SK-N-SH treated with all-trans-retinoic acid at 6 μM for 48 hours (cell line): ENCODE results near the gene NCAN.

ENCODE experiments used
- BACH2 ChIP-seq: fragments of 250-450 bp; sonication (Bioruptor Pico); IDR thresholded peaks from 2 replicates; pipeline ENCODE4 v1.9.0; 2021; ENCODE audit warnings: mild to moderate bottlenecking, borderline replicate concordance
- CREB5 ChIP-seq: fragments of 250-450 bp; sonication (Bioruptor Pico); IDR thresholded peaks from 2 replicates; pipeline ENCODE4 v1.5.1; 2020; ENCODE audit warnings: low read depth, mild to moderate bottlenecking, moderate library complexity
- ISL1 ChIP-seq: fragments of 250-450 bp; sonication (Bioruptor Pico); IDR thresholded peaks from 2 replicates; pipeline ENCODE4 v2.1.2; 2022; ENCODE audit warnings: mild to moderate bottlenecking, moderate library complexity
- PATZ1 ChIP-seq: fragments of 250-450 bp; sonication (Bioruptor Pico); IDR thresholded peaks from 2 replicates; pipeline ENCODE4 v1.8.0; 2020; ENCODE audit warnings: mild to moderate bottlenecking, moderate library complexity, borderline replicate concordance
- PPARA ChIP-seq: fragments of 250-450 bp; sonication (Bioruptor Pico); IDR thresholded peaks from 2 replicates; pipeline ENCODE4 v1.5.0; 2020; ENCODE audit warnings: mild to moderate bottlenecking, borderline replicate concordance
- SNAI2 ChIP-seq: fragments of 250-450 bp; sonication (Bioruptor Pico); IDR thresholded peaks from 2 replicates; pipeline ENCODE4 v1.5.0; 2020; ENCODE audit warnings: mild to moderate bottlenecking, moderate library complexity
- TCF4 ChIP-seq: fragments of 250-450 bp; sonication (Bioruptor Pico); IDR thresholded peaks from 2 replicates; pipeline ENCODE4 v1.8.0; 2021; ENCODE audit warnings: mild to moderate bottlenecking, moderate library complexity, borderline replicate concordance
- TOX ChIP-seq: fragments of 250-450 bp; sonication (Bioruptor Pico); IDR thresholded peaks from 2 replicates; pipeline ENCODE4 v1.8.0; 2021; ENCODE audit warnings: mild to moderate bottlenecking, moderate library complexity, borderline replicate concordance
- ZC3H10 ChIP-seq: fragments of 250-450 bp; sonication (Bioruptor Pico); IDR thresholded peaks from 2 replicates; pipeline ENCODE4 v1.5.1; 2021; ENCODE audit warnings: mild to moderate bottlenecking, moderate library complexity
- ZFP3 ChIP-seq: fragments of 250-450 bp; sonication (Bioruptor Pico); IDR thresholded peaks from 2 replicates; pipeline ENCODE4 v1.5.0; 2020; ENCODE audit warnings: mild to moderate bottlenecking, moderate library complexity
- ZFP30 ChIP-seq: fragments of 450-650 bp; formaldehyde crosslinking; IDR thresholded peaks from 2 replicates; pipeline ENCODE4 v1.5.0; 2022; ENCODE audit warnings: mild to moderate bottlenecking, moderate library complexity
- ZNF8 ChIP-seq: fragments of 450-650 bp; formaldehyde crosslinking; IDR thresholded peaks from 2 replicates; pipeline ENCODE4 v1.5.0; 2020; ENCODE audit warnings: mild to moderate bottlenecking, moderate library complexity
- TF ChIP-seq, protein P1 (sequence below): fragments of 250-450 bp; sonication (Bioruptor Pico); IDR thresholded peaks from 2 replicates; pipeline ENCODE4 v1.5.0; 2020; ENCODE audit warnings: mild to moderate bottlenecking, moderate library complexity

- TF ChIP-seq TCF4 (CRISPR knock-in tag) (no peak), SNAI2 (no peak), ISL1 (no peak), ZNF8 (CRISPR knock-in tag) (no peak), ZC3H10 (CRISPR knock-in tag) (no peak), CREB5 (CRISPR knock-in tag) (no peak), ZFP30 (no peak), PATZ1 (CRISPR knock-in tag) (no peak), ZFP3 (CRISPR knock-in tag) (no peak), BACH2 (CRISPR knock-in tag) (no peak), PPARA (CRISPR knock-in tag) (no peak), TOX (no peak)
- TF ChIP-seq, protein P1, sequence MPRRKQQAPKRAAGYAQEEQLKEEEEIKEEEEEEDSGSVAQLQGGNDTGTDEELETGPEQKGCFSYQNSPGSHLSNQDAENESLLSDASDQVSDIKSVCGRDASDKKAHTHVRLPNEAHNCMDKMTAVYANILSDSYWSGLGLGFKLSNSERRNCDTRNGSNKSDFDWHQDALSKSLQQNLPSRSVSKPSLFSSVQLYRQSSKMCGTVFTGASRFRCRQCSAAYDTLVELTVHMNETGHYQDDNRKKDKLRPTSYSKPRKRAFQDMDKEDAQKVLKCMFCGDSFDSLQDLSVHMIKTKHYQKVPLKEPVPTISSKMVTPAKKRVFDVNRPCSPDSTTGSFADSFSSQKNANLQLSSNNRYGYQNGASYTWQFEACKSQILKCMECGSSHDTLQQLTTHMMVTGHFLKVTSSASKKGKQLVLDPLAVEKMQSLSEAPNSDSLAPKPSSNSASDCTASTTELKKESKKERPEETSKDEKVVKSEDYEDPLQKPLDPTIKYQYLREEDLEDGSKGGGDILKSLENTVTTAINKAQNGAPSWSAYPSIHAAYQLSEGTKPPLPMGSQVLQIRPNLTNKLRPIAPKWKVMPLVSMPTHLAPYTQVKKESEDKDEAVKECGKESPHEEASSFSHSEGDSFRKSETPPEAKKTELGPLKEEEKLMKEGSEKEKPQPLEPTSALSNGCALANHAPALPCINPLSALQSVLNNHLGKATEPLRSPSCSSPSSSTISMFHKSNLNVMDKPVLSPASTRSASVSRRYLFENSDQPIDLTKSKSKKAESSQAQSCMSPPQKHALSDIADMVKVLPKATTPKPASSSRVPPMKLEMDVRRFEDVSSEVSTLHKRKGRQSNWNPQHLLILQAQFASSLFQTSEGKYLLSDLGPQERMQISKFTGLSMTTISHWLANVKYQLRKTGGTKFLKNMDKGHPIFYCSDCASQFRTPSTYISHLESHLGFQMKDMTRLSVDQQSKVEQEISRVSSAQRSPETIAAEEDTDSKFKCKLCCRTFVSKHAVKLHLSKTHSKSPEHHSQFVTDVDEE, result no peak
These were observed 11.9 kb downstream of the NCAN start for GRCh38 chr19:19223636-19224035.
